IMR-90 (cell line): ENCODE measurements around the gene RCE1.

Source experiments
- CEBPB ChIP-seq: IDR thresholded peaks from 2 replicates; pipeline ENCODE4 v1.6.1; 2012; ENCODE audit warnings: low read depth, low read length, improper control_type of control experiment
- CHD1 ChIP-seq: IDR thresholded peaks from 2 replicates; pipeline ENCODE4 v1.6.1; 2012; ENCODE audit warnings: low read depth, low read length, improper control_type of control experiment
- FOS ChIP-seq: fragments of 150-350 bp; IDR thresholded peaks from 2 replicates; pipeline ENCODE4 v1.6.1; 2016; ENCODE audit warnings: low read depth, low read length
- MXI1 ChIP-seq: IDR thresholded peaks from 2 replicates; pipeline ENCODE4 v1.6.1; 2012; ENCODE audit warnings: low read depth, mild to moderate bottlenecking, low read length, moderate library complexity, borderline replicate concordance
- NFE2L2 ChIP-seq: fragments of 150-350 bp; IDR thresholded peaks from 2 replicates; pipeline ENCODE4 v1.6.1; 2016; ENCODE audit warnings: low read depth, mild to moderate bottlenecking, low read length
- POLR2A ChIP-seq: IDR thresholded peaks from 2 replicates; pipeline ENCODE4 v1.6.1; 2012; ENCODE audit warnings: mild to moderate bottlenecking, low read depth, low read length
- RAD21 ChIP-seq: IDR thresholded peaks from 2 replicates; pipeline ENCODE4 v1.6.1; 2012; ENCODE audit warnings: low read length, improper control_type of control experiment
- RFX5 ChIP-seq: IDR thresholded peaks from 2 replicates; pipeline ENCODE4 v1.8.0; 2012; ENCODE audit warnings: low read depth, mild to moderate bottlenecking, low read length, moderate library complexity
- SMC3 ChIP-seq: fragments of 150-350 bp; IDR thresholded peaks from 2 replicates; pipeline ENCODE4 v1.6.1; 2016; ENCODE audit warnings: low read depth, mild to moderate bottlenecking, antibody characterized with exemption, low read length, moderate library complexity
- TF ChIP-seq, protein P1 (sequence below): conservative IDR thresholded peaks from 2 replicates; pipeline ENCODE4 v1.5.1; 2012; ENCODE audit warnings: mild to moderate bottlenecking, low read depth, low read length, improper control_type of control experiment

DNA sequence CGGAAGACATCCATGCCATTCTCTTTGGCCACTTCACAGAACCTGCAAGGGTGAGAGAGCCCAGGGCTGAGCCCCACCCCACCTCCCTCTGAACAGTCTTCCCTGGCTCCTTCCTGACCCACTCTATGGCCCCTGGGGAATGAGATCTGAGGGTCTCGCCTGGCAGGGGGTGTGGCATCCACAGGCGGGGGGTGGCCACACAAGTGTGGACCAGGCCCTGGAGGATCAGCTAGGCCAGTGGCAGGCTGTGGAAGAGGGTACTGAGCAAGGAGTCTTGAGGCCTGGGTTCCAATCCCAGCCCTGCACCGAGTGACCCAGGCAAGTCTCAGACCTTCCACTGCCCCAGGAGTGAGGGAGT lies 8.0 kb downstream of the RCE1 start:
- TF ChIP-seq, protein P1, sequence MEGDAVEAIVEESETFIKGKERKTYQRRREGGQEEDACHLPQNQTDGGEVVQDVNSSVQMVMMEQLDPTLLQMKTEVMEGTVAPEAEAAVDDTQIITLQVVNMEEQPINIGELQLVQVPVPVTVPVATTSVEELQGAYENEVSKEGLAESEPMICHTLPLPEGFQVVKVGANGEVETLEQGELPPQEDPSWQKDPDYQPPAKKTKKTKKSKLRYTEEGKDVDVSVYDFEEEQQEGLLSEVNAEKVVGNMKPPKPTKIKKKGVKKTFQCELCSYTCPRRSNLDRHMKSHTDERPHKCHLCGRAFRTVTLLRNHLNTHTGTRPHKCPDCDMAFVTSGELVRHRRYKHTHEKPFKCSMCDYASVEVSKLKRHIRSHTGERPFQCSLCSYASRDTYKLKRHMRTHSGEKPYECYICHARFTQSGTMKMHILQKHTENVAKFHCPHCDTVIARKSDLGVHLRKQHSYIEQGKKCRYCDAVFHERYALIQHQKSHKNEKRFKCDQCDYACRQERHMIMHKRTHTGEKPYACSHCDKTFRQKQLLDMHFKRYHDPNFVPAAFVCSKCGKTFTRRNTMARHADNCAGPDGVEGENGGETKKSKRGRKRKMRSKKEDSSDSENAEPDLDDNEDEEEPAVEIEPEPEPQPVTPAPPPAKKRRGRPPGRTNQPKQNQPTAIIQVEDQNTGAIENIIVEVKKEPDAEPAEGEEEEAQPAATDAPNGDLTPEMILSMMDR: no peak
- no peak for TF ChIP-seq POLR2A
- no peak for TF ChIP-seq NFE2L2
- TF ChIP-seq MXI1: no peak
- TF ChIP-seq FOS: no peak
- TF ChIP-seq CHD1: no peak
- TF ChIP-seq RAD21: no peak
- no peak for TF ChIP-seq RFX5
- no peak for TF ChIP-seq SMC3
- no peak for TF ChIP-seq CEBPB
